Measurements from ENCODE around the gene GPSM3.

The GPSM3 gene

DNA sequence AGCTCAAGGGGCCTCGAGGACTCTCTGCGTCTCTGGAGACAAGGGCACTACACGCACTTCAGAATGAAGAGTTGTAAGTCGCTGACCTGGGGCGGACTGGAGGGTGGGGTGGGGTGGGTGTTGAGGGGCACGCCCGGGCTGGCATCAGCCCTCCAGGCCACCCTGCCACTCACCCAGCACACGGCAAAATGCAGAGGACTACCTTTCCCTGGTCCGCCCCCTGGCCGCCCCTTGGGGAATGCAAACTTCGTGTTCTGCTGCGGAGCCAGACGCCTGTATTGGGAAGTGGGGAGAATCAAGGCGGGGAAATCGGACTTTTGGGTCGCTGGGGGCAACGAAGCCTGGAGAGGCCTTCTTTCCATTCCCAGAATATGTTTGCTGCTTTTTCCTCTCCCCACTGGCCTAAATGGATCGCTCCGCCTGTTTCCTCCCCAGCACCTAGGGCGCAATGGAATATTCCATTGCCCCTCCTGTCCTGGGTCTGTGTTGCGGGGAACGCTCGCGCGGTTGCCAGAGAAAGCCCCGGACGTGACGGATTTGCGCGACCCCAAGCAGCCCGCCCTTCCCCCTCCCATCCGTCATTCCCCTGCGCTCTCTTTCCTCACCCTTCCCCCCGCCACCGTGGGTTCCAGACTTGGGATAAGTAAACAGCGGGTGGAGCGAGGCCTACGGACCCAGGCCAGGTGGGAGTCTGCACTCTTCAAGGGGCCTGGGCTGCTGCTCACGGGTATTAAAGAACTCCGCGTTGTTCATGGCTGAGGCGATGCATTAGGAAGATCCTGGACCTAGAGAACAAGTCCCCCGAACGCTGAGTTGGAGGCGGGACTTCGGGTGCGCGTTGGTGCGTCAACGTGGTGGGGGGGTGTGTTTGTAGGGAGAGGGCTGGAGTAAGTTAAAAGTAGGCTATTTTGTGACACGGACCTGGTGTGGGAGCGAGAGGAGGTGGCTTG, 38.6 kb downstream of the GPSM3 start, which contains the start of gene PPT2 (continued):
- TF ChIP-seq, protein P1, sequence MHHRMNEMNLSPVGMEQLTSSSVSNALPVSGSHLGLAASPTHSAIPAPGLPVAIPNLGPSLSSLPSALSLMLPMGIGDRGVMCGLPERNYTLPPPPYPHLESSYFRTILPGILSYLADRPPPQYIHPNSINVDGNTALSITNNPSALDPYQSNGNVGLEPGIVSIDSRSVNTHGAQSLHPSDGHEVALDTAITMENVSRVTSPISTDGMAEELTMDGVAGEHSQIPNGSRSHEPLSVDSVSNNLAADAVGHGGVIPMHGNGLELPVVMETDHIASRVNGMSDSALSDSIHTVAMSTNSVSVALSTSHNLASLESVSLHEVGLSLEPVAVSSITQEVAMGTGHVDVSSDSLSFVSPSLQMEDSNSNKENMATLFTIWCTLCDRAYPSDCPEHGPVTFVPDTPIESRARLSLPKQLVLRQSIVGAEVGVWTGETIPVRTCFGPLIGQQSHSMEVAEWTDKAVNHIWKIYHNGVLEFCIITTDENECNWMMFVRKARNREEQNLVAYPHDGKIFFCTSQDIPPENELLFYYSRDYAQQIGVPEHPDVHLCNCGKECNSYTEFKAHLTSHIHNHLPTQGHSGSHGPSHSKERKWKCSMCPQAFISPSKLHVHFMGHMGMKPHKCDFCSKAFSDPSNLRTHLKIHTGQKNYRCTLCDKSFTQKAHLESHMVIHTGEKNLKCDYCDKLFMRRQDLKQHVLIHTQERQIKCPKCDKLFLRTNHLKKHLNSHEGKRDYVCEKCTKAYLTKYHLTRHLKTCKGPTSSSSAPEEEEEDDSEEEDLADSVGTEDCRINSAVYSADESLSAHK (tag by site-specific recombination; IDR thresholded peaks at IDR 0.05): 0 out of 2 replicates have a peak, but pooled peaks have one; percentile 19
- TF ChIP-seq SALL2 (tag by site-specific recombination; IDR thresholded peaks at IDR 0.05; ENCODE audit: borderline replicate concordance): no peak
- TF ChIP-seq HOXA7 (CRISPR knock-in tag; IDR thresholded peaks at IDR 0.05; ENCODE audit: borderline replicate concordance): no peak
- 0 out of 2 replicates have a peak, but pooled peaks have one; percentile 37 for TF ChIP-seq CTCF (tag by site-specific recombination; IDR thresholded peaks at IDR 0.05)
- TF ChIP-seq ZSCAN16 (tag by site-specific recombination; IDR thresholded peaks at IDR 0.05): peak; percentile 39; the same call in 1 of the 2 replicates
- no peak for TF ChIP-seq ZNF416 (tag by site-specific recombination; IDR thresholded peaks at IDR 0.05)
- TF ChIP-seq KLF10 (tag by site-specific recombination; IDR thresholded peaks at IDR 0.05): 0 out of 2 replicates have a peak, but pooled peaks have one; percentile 56
- TF ChIP-seq ZNF701 (tag by site-specific recombination; IDR thresholded peaks at IDR 0.05): no peak
- TF ChIP-seq, protein P2, sequence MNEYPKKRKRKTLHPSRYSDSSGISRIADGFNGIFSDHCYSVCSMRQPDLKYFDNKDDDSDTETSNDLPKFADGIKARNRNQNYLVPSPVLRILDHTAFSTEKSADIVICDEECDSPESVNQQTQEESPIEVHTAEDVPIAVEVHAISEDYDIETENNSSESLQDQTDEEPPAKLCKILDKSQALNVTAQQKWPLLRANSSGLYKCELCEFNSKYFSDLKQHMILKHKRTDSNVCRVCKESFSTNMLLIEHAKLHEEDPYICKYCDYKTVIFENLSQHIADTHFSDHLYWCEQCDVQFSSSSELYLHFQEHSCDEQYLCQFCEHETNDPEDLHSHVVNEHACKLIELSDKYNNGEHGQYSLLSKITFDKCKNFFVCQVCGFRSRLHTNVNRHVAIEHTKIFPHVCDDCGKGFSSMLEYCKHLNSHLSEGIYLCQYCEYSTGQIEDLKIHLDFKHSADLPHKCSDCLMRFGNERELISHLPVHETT (tag by site-specific recombination; IDR thresholded peaks at IDR 0.05): no peak
- TF ChIP-seq BCL11B (tag by site-specific recombination; IDR thresholded peaks at IDR 0.05; ENCODE audit: low read depth): no peak
- TF ChIP-seq ZNF133 (tag by site-specific recombination; IDR thresholded peaks at IDR 0.05): no peak
- no peak for TF ChIP-seq ZNF48 (tag by site-specific recombination; IDR thresholded peaks at IDR 0.05)
- TF ChIP-seq ZNF266 (tag by site-specific recombination; IDR thresholded peaks at IDR 0.05; ENCODE audit: low read depth): no peak
- TF ChIP-seq KLF8 (tag by site-specific recombination; IDR thresholded peaks at IDR 0.05): peak; percentile 74
- peak; percentile 24; the same call in 1 of the 2 replicates for TF ChIP-seq ZNF843 (tag by site-specific recombination; IDR thresholded peaks at IDR 0.05)
- no peak for TF ChIP-seq ZNF37A (tag by site-specific recombination; IDR thresholded peaks at IDR 0.05)
- peak; percentile 23; the same call in 1 of the 2 replicates for TF ChIP-seq TSHZ1 (tag by site-specific recombination; IDR thresholded peaks at IDR 0.05; ENCODE audit: borderline replicate concordance)
- TF ChIP-seq, protein P3, sequence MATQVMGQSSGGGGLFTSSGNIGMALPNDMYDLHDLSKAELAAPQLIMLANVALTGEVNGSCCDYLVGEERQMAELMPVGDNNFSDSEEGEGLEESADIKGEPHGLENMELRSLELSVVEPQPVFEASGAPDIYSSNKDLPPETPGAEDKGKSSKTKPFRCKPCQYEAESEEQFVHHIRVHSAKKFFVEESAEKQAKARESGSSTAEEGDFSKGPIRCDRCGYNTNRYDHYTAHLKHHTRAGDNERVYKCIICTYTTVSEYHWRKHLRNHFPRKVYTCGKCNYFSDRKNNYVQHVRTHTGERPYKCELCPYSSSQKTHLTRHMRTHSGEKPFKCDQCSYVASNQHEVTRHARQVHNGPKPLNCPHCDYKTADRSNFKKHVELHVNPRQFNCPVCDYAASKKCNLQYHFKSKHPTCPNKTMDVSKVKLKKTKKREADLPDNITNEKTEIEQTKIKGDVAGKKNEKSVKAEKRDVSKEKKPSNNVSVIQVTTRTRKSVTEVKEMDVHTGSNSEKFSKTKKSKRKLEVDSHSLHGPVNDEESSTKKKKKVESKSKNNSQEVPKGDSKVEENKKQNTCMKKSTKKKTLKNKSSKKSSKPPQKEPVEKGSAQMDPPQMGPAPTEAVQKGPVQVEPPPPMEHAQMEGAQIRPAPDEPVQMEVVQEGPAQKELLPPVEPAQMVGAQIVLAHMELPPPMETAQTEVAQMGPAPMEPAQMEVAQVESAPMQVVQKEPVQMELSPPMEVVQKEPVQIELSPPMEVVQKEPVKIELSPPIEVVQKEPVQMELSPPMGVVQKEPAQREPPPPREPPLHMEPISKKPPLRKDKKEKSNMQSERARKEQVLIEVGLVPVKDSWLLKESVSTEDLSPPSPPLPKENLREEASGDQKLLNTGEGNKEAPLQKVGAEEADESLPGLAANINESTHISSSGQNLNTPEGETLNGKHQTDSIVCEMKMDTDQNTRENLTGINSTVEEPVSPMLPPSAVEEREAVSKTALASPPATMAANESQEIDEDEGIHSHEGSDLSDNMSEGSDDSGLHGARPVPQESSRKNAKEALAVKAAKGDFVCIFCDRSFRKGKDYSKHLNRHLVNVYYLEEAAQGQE (tag by site-specific recombination; IDR thresholded peaks at IDR 0.05): no peak; the same call in 1 of the 2 replicates
- no peak for TF ChIP-seq ZNF292 (tag by site-specific recombination; IDR thresholded peaks at IDR 0.05; ENCODE audit: borderline replicate concordance, low read depth)
- TF ChIP-seq WT1 (tag by site-specific recombination; IDR thresholded peaks at IDR 0.05): 0 out of 2 replicates have a peak, but pooled peaks have one; percentile 25
- TF ChIP-seq ZNF558 (tag by site-specific recombination; IDR thresholded peaks at IDR 0.05): no peak
- TF ChIP-seq HOXC10 (CRISPR knock-in tag; IDR thresholded peaks at IDR 0.05): no peak
- no peak for TF ChIP-seq ZNF473 (tag by site-specific recombination; IDR thresholded peaks at IDR 0.05)
- TF ChIP-seq ZNF112 (tag by site-specific recombination; IDR thresholded peaks at IDR 0.05): no peak
